RWPE1 (cell line): ENCODE measurements around the gene IL17C.

ENCODE experiments used
- CTCF ChIA-PET: fragments of 350-600 bp; sonication (Branson Sonifier 250); formaldehyde crosslinking; extraction: SDS; loops from one replicate; lab custom pipeline; 2021; lab: Yijun Ruan, JAX
- POLR2A ChIA-PET: fragments of 400-600 bp; formaldehyde crosslinking; extraction: SDS; loops from one replicate; lab custom pipeline; 2020; ENCODE audit warnings: antibody characterized with exemption; ENCODE audit not compliant: low non-redundant PET; lab: Yijun Ruan, JAX
- DNase-seq: peaks from one replicate; pipeline ENCODE4 v3.0.0; 2012; ENCODE audit warnings: low spot score
- H3K27ac ChIP-seq: fragments of 450-650 bp; 2 replicates; pipeline ENCODE4 v1.5.1; 2017
- CTCF ChIP-seq: fragments of 450-650 bp; conservative IDR thresholded peaks from 2 replicates; pipeline ENCODE4 v1.5.1; 2017; ENCODE audit warnings: low read depth, mild to moderate bottlenecking

Gene IL17C

GRCh38 chr16:88630433-88630832, 7.9 kb upstream of the IL17C start:
- H3K27ac ChIP-seq = no peak overlapping the region
- ChIA-PET CTCF (no interaction called here), POLR2A (no interaction called here)
- TF ChIP-seq CTCF = no peak
- no peak for DNase-seq

- ChIA-PET CTCF (no interaction called here), POLR2A (no interaction called here)
- TF ChIP-seq CTCF = no peak
- H3K27ac ChIP-seq = no peak overlapping the region
- no peak for DNase-seq
These were observed 7.4 kb upstream of the IL17C start for GRCh38 chr16:88630941-88631340.

GRCh38 chr16:88631384-88631783, 7.0 kb upstream of the IL17C start:
- H3K27ac ChIP-seq = no peak overlapping the region
- ChIA-PET POLR2A (no interaction called here), CTCF (no interaction called here)
- DNase-seq = no peak
- no peak for TF ChIP-seq CTCF

GRCh38 chr16:88631920-88632586, 6.3 kb upstream of the IL17C start:
- TF ChIP-seq CTCF = no peak
- ChIA-PET CTCF (no interaction called here), POLR2A (no interaction called here)
- H3K27ac ChIP-seq = 0 out of 2 replicates have a peak overlapping the region, but pooled peaks have one; percentile 9
- no peak for DNase-seq

- CTCF ChIA-PET = interaction anchor here (1.4 kb wide), 1 partner anchor 17 kb away, joined by 6 read pairs; no protein-coding TSS in a partner anchor
- 0 out of 2 replicates have a peak overlapping the region, but pooled peaks have one; percentile 9 for H3K27ac ChIP-seq
- DNase-seq = no peak
- no peak for TF ChIP-seq CTCF
- POLR2A ChIA-PET = no interaction called here
These were observed 5.8 kb upstream of the IL17C start for GRCh38 chr16:88632587-88632930.

- ChIA-PET POLR2A (interaction anchor here (1.1 kb wide), 1 partner anchor 63 kb away, joined by 3 read pairs; the partner anchor contains the start of gene ZC3H18), CTCF (interaction anchor here (0.6 to 1.4 kb wide), 5 partner anchors 16 to 1440 kb away, joined by 3 to 6 read pairs (median 3); no protein-coding TSS in a partner anchor)
- no peak for DNase-seq
- TF ChIP-seq CTCF = no peak
- peak overlapping the region; percentile 24; the same call in 1 of the 2 replicates for H3K27ac ChIP-seq
These were observed 4.7 kb upstream of the IL17C start for GRCh38 chr16:88633684-88634140.
